NB4 (cell line): ENCODE data around the gene SLC25A21.

ENCODE experiments used
- DNase-seq: peaks from one replicate; pipeline ENCODE4 v3.0.0; 2010; ENCODE audit warnings: low read depth
- H3K4me3 ChIP-seq: one replicate; pipeline ENCODE4 v1.5.1; 2011; ENCODE audit warnings: mild to moderate bottlenecking, low read depth, low read length, moderate library complexity
- CTCF ChIP-seq: IDR thresholded peaks from one replicate; pipeline ENCODE4 v1.5.1; 2012; ENCODE audit warnings: low read depth, low read length
- MAX ChIP-seq: IDR thresholded peaks from 2 replicates; pipeline ENCODE4 v1.6.1; 2011; ENCODE audit warnings: low read depth, low read length
- MYC ChIP-seq: IDR thresholded peaks from 2 replicates; pipeline ENCODE4 v1.6.1; 2011; ENCODE audit warnings: low read depth, low read length
- POLR2A ChIP-seq: IDR thresholded peaks from 2 replicates; pipeline ENCODE4 v1.6.1; 2011; ENCODE audit warnings: mild to moderate bottlenecking; ENCODE audit not compliant: insufficient read length; ENCODE audit errors: extremely low read depth

SLC25A21 gene

GRCh38 chr14:37133284-37133913 is 39.0 kb downstream of the SLC25A21 start:
- TF ChIP-seq POLR2A (no peak), CTCF (no peak)

GRCh38 chr14:37131205-37131604 is 41.2 kb downstream of the SLC25A21 start:
- DNase-seq = no peak
- TF ChIP-seq POLR2A = no peak
- no peak overlapping the region for H3K4me3 ChIP-seq

More at GRCh38 chr14:37133284-37133913, 39.0 kb downstream of the SLC25A21 start:
- H3K4me3 ChIP-seq = no peak overlapping the region
- no peak for DNase-seq

DNA sequence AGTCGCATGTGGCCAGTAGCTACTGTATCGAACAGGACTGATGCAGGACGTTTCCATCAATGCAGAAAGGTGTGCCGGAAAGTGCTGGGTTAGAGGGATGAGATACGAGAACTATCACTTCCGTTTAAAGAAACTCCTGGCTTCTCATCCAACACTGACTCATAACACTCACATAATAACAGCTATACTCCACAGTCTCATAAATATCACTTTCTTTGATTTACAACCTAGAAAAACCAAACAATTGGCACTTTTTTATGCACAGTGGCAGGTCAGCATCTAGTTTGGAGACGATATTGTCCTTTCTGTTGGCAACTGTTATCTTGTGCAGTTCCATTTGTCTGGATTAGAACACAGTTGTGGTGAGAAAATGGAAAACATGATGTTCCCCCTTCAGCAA is 43.4 kb downstream of the SLC25A21 start:
- H3K4me3 ChIP-seq = no peak overlapping the region
- TF ChIP-seq POLR2A (no peak), CTCF (no peak), MAX (no peak), MYC (no peak)
- no peak for DNase-seq

GRCh38 chr14:37124614-37125013 is 47.8 kb downstream of the SLC25A21 start:
- no peak for TF ChIP-seq POLR2A
- TF ChIP-seq CTCF = no peak
- no peak overlapping the region for H3K4me3 ChIP-seq
- peak; percentile 14 for DNase-seq

GRCh38 chr14:37122919-37123639 is 49.3 kb downstream of the SLC25A21 start:
- TF ChIP-seq MAX (no peak), CTCF (no peak), MYC (no peak), POLR2A (no peak)
- no peak overlapping the region for H3K4me3 ChIP-seq
- DNase-seq = no peak

DNA sequence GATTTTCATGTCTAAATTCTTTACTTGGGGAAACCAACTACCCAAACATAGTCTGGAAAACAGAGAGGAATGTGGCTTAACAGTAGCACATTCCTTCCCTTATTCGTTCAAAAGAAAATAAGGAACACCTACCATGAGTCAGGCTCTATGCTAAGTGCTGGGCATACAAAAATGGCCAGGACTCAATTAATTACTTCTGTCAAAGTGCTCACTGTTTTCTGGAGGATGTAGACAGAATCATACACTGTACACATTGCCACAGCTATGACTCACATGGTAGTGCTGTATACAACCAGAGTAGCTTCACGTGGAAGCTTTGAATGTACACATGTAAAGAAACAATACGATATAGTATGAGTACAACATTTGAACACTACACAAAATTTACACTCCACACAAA is 50.1 kb downstream of the SLC25A21 start:
- TF ChIP-seq POLR2A (no peak), CTCF (no peak), MYC (no peak), MAX (no peak)
- peak; percentile 1 for DNase-seq
- no peak overlapping the region for H3K4me3 ChIP-seq
